GM19035 (cell line): ENCODE results near the gene NLRP6.
A peak's percentile ranks its signal among the peaks of the same experiment; 100 is the strongest.
"Not testable (repeated sequence)": the region's sequence is repeated elsewhere in the genome, so short reads cannot be mapped to it uniquely, and the experiment has no call there.

Experiments
- ATAC-seq: cut with Tn5 transposase; IDR thresholded peaks from one replicate; pipeline ENCODE4 v1.9.1; 2021; ENCODE audit not compliant: unreplicated experiment

NLRP6 gene

GRCh38 chr11:278001-278951 lies at the start of gene NLRP6:
Gene NLRP6, plus strand, starts transcription at chr11:278407. Its CDS starts 163 bp downstream, at chr11:278570.
- ATAC-seq, result no peak

DNA sequence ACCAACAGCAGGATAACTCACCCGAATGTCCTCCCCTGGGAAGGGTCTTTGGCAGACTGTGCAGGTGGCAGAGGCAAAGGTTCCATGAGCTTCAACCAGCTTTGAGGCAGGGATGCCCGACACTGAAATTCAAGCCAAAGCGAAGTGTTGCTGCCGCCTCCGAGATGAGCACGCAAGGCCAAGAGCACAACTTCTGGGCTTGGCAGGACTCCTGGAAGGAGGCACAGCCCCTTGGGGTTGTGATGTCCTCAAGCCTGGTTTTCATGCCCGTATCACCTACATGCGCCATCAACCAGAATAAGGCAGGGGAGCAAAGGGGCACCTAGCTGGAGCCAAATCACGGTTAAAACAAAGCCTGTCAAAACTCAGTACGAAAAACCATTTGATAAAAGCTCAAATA lies 47.8 kb upstream of the NLRP6 start:
- ATAC-seq, result no peak

- no peak for ATAC-seq
These were observed 45.2 kb upstream of the NLRP6 start for GRCh38 chr11:232783-233565.

- no peak for ATAC-seq
These were observed 43.0 kb upstream of the NLRP6 start for GRCh38 chr11:235180-235579.

- peak; percentile 9 for ATAC-seq
These were observed 42.6 kb upstream of the NLRP6 start for GRCh38 chr11:235609-235996.

DNA sequence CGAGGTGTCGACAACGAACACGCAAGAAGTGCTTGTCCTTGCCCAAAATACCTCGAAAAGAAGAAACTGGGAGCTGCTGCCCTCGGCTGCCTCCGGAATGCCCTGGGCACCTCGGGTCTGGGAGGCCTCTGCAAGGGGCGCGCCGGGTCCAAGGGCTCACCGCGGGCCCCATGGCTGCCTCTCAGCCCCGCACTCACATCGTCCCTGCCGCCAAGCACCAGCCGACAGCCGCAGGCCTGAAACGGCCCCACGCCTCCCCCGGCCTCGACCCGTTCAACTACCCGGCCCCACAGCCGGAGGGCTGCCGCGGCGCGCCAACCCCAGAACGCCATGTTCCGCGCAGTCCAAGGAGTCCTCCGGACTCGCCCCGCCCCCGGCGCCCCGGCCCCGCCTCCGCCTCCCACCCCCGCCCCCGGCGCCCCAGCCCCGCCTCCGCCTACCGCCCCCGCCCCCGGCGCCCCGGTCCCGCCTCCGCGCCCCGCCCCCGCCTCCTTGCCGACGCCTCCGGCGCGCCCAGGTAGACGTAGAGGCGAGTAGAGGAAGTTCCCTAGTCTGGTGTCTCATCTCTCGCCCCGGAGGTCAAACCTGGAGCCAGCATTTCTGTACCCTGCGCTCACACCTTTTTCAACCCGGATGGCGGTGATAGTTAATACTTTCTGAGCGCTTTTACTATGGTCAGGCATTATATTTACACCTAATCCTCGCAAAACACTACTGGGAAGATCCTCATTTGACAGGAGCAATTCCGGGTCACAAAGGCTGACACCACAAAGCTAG lies 42.0 kb upstream of the NLRP6 start, which contains the start of gene SIRT3:
Gene SIRT3 (minus strand): TSS at position 346 of the 777 bp plus-strand sequence. CDS start 14 bp downstream, at position 332.
- ATAC-seq, result peak; percentile 75

DNA sequence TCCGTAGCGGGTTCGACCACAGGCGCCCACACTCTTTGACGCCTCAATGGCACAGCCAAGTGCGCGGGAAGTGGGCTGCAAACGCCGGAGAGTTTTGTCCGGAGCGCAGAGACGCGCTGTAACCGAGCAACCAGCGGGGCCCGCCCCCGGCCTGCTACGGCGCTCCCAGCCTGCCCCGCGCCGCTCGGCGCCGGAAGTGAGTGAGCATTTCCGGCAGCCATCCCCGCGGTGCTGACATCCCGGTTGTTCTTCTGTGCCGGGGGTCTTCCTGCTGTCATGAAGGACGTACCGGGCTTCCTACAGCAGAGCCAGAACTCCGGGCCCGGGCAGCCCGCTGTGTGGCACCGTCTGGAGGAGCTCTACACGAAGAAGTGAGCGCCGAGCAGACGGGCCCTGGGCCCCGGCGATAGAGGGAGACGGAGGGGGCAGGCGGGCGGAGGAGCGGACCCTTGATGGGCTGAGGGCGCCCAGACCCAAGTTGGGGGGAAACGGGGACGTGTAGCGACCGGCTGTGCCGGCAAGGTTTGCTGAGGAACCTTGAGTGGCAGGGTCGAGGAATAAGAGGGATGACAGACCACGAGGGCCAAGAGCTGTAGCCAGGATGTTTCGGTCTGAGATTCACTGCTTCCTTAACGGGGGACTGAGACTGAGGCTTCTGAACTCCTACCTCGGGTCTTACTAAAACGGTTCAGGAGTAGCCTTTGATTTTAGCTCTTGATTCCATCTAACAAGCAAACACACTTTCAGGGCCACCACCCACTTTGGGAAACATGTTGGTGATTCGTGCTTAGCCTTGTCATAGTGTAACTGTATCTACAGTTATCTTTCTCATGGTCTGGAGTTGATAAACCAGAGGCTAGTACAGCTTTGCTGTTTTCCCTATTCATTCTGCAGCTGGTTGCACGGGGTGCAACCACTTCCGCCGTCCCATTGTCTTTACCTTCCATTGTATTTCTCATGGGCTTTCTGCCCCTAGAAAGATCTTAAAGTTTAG lies 41.1 kb upstream of the NLRP6 start, which contains the start of gene PSMD13:
Gene PSMD13 (plus strand): TSS at position 203 of the 994 bp plus-strand sequence. CDS start 74 bp downstream, at position 277.
- peak; percentile 76 for ATAC-seq

- not testable (repeated sequence) for ATAC-seq
These were observed 39.9 kb upstream of the NLRP6 start for GRCh38 chr11:238346-238745.

GRCh38 chr11:240315-240714 lies 37.9 kb upstream of the NLRP6 start:
- no peak for ATAC-seq

DNA sequence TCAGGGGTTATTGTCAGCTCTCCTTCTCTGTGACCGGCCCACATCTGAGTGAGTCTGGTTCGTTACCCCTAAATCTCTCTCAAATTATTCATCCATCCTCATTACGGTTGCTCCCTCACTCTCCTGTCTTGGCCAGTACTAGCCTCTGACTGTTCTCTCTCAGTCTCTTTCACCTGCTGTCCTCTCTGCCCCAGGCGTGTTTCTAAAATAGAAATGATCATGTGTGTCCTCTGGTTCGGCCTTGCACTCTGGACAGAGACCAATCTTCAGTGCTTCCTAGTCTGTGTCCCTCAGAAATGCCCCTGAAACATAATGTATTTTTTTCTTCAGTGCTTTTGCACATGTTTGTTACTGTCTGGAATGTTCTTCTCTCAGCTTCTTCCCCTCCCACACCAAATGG lies 36.6 kb upstream of the NLRP6 start:
- no peak for ATAC-seq

GRCh38 chr11:244376-244775 lies 33.8 kb upstream of the NLRP6 start:
- ATAC-seq, result no peak

GRCh38 chr11:249062-249461 lies 29.1 kb upstream of the NLRP6 start:
- no peak for ATAC-seq

- ATAC-seq, result no peak
These were observed 27.9 kb upstream of the NLRP6 start for GRCh38 chr11:250274-250673.

- ATAC-seq, result no peak
These were observed 27.4 kb upstream of the NLRP6 start for GRCh38 chr11:250740-251299.

- no peak for ATAC-seq
These were observed 26.7 kb upstream of the NLRP6 start for GRCh38 chr11:251550-251949.

DNA sequence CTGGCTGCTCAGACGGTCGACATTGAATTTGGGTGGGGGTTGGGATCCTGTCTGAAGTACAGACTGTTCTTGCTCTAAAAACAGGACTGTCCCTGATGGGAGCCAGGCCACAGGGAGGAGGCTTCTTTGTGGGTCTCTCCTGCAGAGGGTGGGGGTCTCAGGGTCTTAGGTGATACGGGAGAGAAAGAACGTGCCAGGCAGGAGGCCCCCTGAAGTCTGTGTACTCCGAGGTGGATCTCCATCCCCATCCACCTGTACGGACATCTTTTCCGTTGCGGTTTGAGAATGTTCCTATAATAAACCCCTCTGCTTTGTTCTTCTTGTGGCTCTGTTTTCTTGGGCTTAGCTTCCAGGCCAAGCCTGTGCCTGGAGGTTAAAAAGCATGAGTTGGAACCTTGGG lies 25.5 kb upstream of the NLRP6 start:
- no peak for ATAC-seq

DNA sequence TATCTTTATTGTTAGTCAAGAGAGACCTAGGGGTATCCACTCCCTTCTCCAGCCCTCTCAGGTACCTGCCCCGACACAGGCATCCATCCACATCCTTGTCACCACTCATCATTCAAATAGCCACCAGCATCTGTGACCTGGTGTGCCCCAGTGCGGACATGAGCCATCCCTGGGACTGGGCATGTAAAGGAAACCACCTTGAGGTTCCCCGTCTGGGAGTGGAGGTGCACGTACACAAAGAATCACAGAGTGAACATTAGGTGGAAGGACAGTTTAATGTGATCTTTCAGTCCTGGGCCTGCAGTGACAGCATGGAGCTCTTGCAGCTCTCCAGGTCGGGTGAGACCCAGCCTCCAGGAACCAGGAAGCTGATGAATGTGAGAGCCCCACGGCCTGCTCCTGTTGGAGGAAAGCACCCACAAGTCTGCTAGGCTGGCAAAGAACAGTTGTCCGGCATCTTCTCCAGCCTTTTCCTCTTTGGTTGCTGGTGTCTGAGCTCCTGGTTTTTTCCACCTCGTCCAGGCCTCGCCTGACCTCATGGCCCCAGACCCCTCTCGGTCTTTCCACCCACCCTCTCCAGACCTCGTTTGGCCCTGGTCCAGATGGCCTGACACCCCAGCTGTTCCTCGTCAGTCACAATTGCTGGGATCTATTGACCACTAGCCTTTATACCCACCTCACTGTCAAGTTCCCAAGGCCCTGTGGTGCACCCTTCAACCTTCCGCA lies 24.9 kb upstream of the NLRP6 start:
- ATAC-seq, result no peak

- no peak for ATAC-seq
These were observed 24.3 kb upstream of the NLRP6 start for GRCh38 chr11:253886-254270.

DNA sequence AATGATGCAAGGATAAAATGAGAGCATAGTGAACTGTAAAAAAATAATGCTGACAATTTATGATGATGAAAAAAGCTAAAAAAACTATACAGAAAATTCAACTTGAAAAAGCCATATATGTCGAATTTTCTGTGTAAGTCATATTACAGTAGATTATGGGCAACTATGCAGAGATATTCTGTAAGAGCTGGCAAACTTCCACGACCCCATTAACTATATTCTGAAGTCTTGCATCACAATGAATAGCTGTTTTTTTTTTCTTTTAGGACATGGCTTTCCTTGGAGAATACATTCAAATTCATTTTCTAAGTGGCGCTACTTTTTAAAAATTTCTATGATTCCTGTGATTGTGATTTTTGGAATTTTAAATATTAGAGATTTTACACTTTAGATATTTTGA lies 23.0 kb upstream of the NLRP6 start:
- ATAC-seq, result no peak
